ENCODE results near the gene ARL15.

Gene ARL15

GRCh38 chr5:54148067-54148845, 162.1 kb downstream of the ARL15 start:
- peaks cover 0 to 31% (median 6%) of the 10 kb centered on the region in 11 experiments; a peak in 8 of 22 replicates for H3K36me3 ChIP-seq
- no peak overlapping the region for H3K4me2 ChIP-seq
- no peak overlapping the region for H3K9ac ChIP-seq

GRCh38 chr5:54146916-54147315, 163.5 kb downstream of the ARL15 start:
- H3K27ac ChIP-seq = no peak overlapping the region
- TF ChIP-seq Cebpa-rat (IDR thresholded peaks at IDR 0.05) = no peak

More at GRCh38 chr5:54148067-54148845, 162.1 kb downstream of the ARL15 start:
- no peak for TF ChIP-seq Cebpa-rat (IDR thresholded peaks at IDR 0.05)
- H3K4me1 ChIP-seq = no peaks in the 10 kb centered on the region
- H3K27ac ChIP-seq = no peak overlapping the region
- no peaks in the 10 kb centered on the region for H3K9me3 ChIP-seq (replicated peaks in 1 of 11)
- H3K27me3 ChIP-seq = no peaks in the 10 kb centered on the region
- no peak overlapping the region for H3K4me3 ChIP-seq
- peaks cover 0 to 5% (median 0%) of the 10 kb centered on the region in 11 experiments; a peak in 1 of 22 replicates for H4K20me1 ChIP-seq

GRCh38 chr5:54146390-54146789, 164.0 kb downstream of the ARL15 start:
- Histone ChIP-seq H3K27ac (no peak overlapping the region), H3K4me1 (no peaks in the 10 kb centered on the region), H3K9ac (no peak overlapping the region), H3K36me3 (peaks cover 0 to 39% (median 6%) of the 10 kb centered on the region in 11 experiments; a peak in 8 of 22 replicates), H3K9me3 (replicated peaks in 1 of 11) (no peaks in the 10 kb centered on the region), H3K27me3 (no peaks in the 10 kb centered on the region), H4K20me1 (peaks cover 0 to 5% (median 0%) of the 10 kb centered on the region in 11 experiments; a peak in 1 of 22 replicates), H3K4me3 (no peak overlapping the region), H3K4me2 (no peak overlapping the region)
- no peak for TF ChIP-seq Cebpa-rat (IDR thresholded peaks at IDR 0.05)

More at GRCh38 chr5:54146916-54147315, 163.5 kb downstream of the ARL15 start:
- Histone ChIP-seq H3K4me1 (no peaks in the 10 kb centered on the region), H3K9ac (no peak overlapping the region), H3K9me3 (replicated peaks in 1 of 11) (no peaks in the 10 kb centered on the region), H4K20me1 (peaks cover 0 to 5% (median 0%) of the 10 kb centered on the region in 11 experiments; a peak in 1 of 22 replicates), H3K36me3 (peaks cover 0 to 38% (median 6%) of the 10 kb centered on the region in 11 experiments; a peak in 8 of 22 replicates), H3K27me3 (no peaks in the 10 kb centered on the region), H3K4me3 (no peak overlapping the region), H3K4me2 (no peak overlapping the region)

GRCh38 chr5:54140247-54140840, 170.0 kb downstream of the ARL15 start:
- TF ChIP-seq Cebpa-rat (IDR thresholded peaks at IDR 0.05) = no peak
- H3K4me3 ChIP-seq = no peak overlapping the region
- peaks cover 0 to 17% (median 4%) of the 10 kb centered on the region in 11 experiments; a peak in 6 of 22 replicates for H3K36me3 ChIP-seq
- peaks cover 0 to 4% (median 0%) of the 10 kb centered on the region in 11 experiments; a peak in 2 of 22 replicates for H4K20me1 ChIP-seq
- no peaks in the 10 kb centered on the region for H3K4me1 ChIP-seq
- no peaks in the 10 kb centered on the region for H3K9me3 ChIP-seq (replicated peaks in 1 of 11)
- no peak overlapping the region for H3K9ac ChIP-seq
- H3K27me3 ChIP-seq = no peaks in the 10 kb centered on the region
- no peak overlapping the region for H3K27ac ChIP-seq
- no peak overlapping the region for H3K4me2 ChIP-seq

GRCh38 chr5:54136516-54137440, 173.6 kb downstream of the ARL15 start:
- Histone ChIP-seq H3K36me3 (peaks cover 0 to 9% (median 0%) of the 10 kb centered on the region in 11 experiments; a peak in 3 of 22 replicates), H3K9me3 (replicated peaks in 1 of 11) (no peaks in the 10 kb centered on the region), H3K4me2 (no peak overlapping the region), H3K27ac (no peak overlapping the region), H4K20me1 (peaks cover 0 to 4% (median 0%) of the 10 kb centered on the region in 11 experiments; a peak in 2 of 22 replicates), H3K27me3 (no peaks in the 10 kb centered on the region), H3K4me1 (no peaks in the 10 kb centered on the region), H3K4me3 (no peak overlapping the region), H3K9ac (no peak overlapping the region)
- TF ChIP-seq Cebpa-rat (IDR thresholded peaks at IDR 0.05) = no peak

DNA sequence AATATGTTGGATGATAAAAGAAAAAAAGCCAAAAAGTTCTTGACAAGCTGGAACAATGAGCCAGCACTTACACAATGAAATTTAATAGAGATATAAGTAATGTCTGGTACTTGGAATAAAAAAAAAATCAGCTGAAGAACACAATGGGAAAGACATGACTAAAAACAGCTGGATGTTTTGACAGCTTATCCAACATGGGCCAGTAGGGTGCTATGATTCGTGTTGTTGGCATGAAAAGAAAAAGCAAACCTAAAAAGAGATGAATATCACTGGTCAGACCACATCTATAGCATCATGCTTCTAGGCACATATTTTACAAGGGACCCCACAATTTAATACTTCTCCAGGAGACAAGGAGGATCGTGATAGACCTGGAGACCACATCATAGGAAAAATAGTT, 175.3 kb downstream of the ARL15 start:
- H3K9me3 ChIP-seq (replicated peaks in 1 of 11) = peaks cover 0 to under 1% (median 0%) of the 10 kb centered on the region in 11 experiments; a peak in 1 of 22 replicates
- H3K27me3 ChIP-seq = no peaks in the 10 kb centered on the region
- no peak overlapping the region for H3K4me2 ChIP-seq
- H3K9ac ChIP-seq = no peak overlapping the region
- H3K4me3 ChIP-seq = no peak overlapping the region
- H3K27ac ChIP-seq = no peak overlapping the region
- peaks cover 0 to 9% (median 0%) of the 10 kb centered on the region in 11 experiments; a peak in 4 of 22 replicates for H3K36me3 ChIP-seq
- peaks cover 0 to 4% (median 0%) of the 10 kb centered on the region in 11 experiments; a peak in 2 of 22 replicates for H4K20me1 ChIP-seq
- TF ChIP-seq Cebpa-rat (IDR thresholded peaks at IDR 0.05) = no peak
- H3K4me1 ChIP-seq = no peaks in the 10 kb centered on the region

GRCh38 chr5:54133917-54134316, 176.5 kb downstream of the ARL15 start:
- TF ChIP-seq Cebpa-rat (IDR thresholded peaks at IDR 0.05) = no peak
- H3K9ac ChIP-seq = no peak overlapping the region
- H3K27ac ChIP-seq = no peak overlapping the region
- no peak overlapping the region for H3K4me3 ChIP-seq
- no peak overlapping the region for H3K4me2 ChIP-seq
- H3K9me3 ChIP-seq (replicated peaks in 1 of 11) = peaks cover 0 to 11% (median 0%) of the 10 kb centered on the region in 11 experiments; a peak in 2 of 22 replicates
- H3K36me3 ChIP-seq = peaks cover 0 to 9% (median 2%) of the 10 kb centered on the region in 11 experiments; a peak in 5 of 22 replicates
- H4K20me1 ChIP-seq = peaks cover 0 to 4% (median 0%) of the 10 kb centered on the region in 11 experiments; a peak in 2 of 22 replicates
- H3K27me3 ChIP-seq = no peaks in the 10 kb centered on the region
- no peaks in the 10 kb centered on the region for H3K4me1 ChIP-seq

GRCh38 chr5:54120473-54120872, 189.9 kb downstream of the ARL15 start:
- Histone ChIP-seq H3K9ac (no peak overlapping the region), H3K4me3 (no peak overlapping the region), H3K9me3 (replicated peaks in 1 of 11) (no peaks in the 10 kb centered on the region), H3K27ac (no peak overlapping the region), H4K20me1 (peaks cover 0 to 8% (median 0%) of the 10 kb centered on the region in 11 experiments; a peak in 1 of 22 replicates), H3K4me2 (no peak overlapping the region), H3K27me3 (no peaks in the 10 kb centered on the region), H3K4me1 (no peaks in the 10 kb centered on the region; a peak in 1 of 20 replicates), H3K36me3 (peaks cover 0 to 3% (median 0%) of the 10 kb centered on the region in 11 experiments; a peak in 1 of 22 replicates)
- no peak for TF ChIP-seq Cebpa-rat (IDR thresholded peaks at IDR 0.05)
